IPS-20b (cell line): ENCODE data around the gene COL4A1.
A peak's percentile ranks its signal among the peaks of the same experiment; 100 is the strongest.

ENCODE experiments used
- H3K27ac ChIP-seq: one replicate; pipeline ENCODE4 v1.5.1; 2013; ENCODE audit warnings: low read length
- H3K27me3 ChIP-seq: 2 replicates; pipeline ENCODE4 v1.6.1; 2013; ENCODE audit warnings: mild to moderate bottlenecking, low read length, inconsistent platforms; ENCODE audit not compliant: insufficient read depth
- H3K36me3 ChIP-seq: 2 replicates; pipeline ENCODE4 v1.6.1; 2013; ENCODE audit warnings: low read depth, mild to moderate bottlenecking, inconsistent platforms, low read length, moderate library complexity; ENCODE audit not compliant: insufficient read depth
- H3K4me1 ChIP-seq: 2 replicates; pipeline ENCODE4 v1.6.1; 2013; ENCODE audit warnings: mild to moderate bottlenecking, control low read depth, inconsistent platforms, low read length, moderate library complexity; ENCODE audit not compliant: insufficient read depth
- H3K4me3 ChIP-seq: 2 replicates; pipeline ENCODE4 v1.5.1; 2013; ENCODE audit warnings: mild to moderate bottlenecking, low read length, inconsistent platforms
- H3K9ac ChIP-seq: 2 replicates; pipeline ENCODE4 v1.6.1; 2013; ENCODE audit warnings: low read depth, mild to moderate bottlenecking, inconsistent platforms, low read length, moderate library complexity
- H3K9me3 ChIP-seq: 2 replicates; pipeline ENCODE4 v1.6.1; 2013; ENCODE audit warnings: mild to moderate bottlenecking, low read depth, low read length, inconsistent platforms; ENCODE audit not compliant: insufficient read depth

Gene COL4A1

DNA sequence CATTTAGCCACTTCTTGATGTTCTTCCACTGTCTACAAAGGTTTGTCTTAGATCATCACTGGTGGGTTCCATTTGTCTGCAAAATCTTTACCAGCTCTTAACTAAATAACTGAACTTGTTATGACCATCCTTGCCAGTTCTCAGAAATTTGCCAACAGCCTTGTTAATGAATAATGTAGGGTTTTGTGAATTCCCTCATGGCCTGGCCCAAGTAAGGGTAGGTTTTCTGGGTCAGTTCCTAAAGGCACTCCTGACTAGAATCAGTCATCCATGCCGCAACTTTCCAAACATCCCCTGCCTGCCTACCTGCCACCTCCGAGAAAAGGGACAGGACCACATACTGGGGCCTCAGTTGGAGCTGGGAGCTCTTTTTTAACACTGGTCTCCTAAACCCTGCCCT lies 4.0 kb downstream of the COL4A1 start:
- Histone ChIP-seq H3K4me1 (peaks cover 9% of the 10 kb centered on the region; the same call in 1 of the 2 replicates), H3K9ac (no peak overlapping the region), H3K27me3 (peaks cover 27% of the 10 kb centered on the region), H3K4me3 (no peak overlapping the region), H3K27ac (no peak overlapping the region), H3K36me3 (no peaks in the 10 kb centered on the region), H3K9me3 (no peaks in the 10 kb centered on the region)

DNA sequence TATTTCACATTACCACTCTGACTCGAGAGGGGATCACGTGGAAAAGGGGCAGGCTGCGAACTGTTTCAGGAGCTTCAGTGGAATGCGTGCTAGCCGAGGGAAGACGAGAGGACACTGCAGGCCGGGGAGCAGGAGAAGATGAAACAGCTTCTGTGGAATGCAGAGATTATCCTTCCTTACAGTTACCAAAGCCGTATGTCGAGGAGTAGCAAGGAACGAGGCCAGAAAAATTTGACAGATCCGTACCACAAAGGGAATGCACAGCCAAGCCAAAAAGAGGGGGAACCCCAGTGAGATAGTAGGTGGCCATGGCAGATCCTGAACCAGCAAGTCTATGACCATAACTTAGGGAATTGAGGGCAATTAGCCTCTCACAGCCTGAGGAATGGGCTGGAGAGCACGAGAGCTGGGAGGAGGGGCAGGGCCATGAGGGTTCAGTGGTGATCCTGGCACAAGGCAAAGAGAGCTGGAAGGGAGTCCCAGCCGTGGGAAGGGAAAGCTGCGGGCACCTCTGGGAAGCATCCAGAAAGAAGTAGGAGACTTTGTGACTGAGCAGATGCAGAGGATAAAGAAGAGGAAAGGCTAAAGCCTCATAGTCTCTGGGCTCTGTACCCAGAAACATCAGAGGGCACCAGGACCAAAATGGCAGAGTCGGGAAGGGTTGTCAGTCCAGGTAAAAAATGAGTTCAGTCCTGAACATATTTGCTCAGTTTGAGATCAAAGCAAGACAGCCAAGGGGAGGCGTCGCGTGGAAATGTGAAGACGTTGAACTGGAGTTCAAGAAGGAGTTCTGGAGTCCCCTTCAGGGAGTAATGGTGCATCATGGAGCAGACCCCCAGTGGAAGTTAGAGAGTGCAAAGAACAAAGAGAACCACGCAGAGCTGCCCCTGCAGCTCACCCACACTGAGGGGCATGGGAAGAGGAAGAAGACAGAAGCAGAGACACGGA lies 5.1 kb downstream of the COL4A1 start:
- H3K27ac ChIP-seq: no peak overlapping the region
- no peak overlapping the region for H3K9ac ChIP-seq
- H3K4me3 ChIP-seq: no peak overlapping the region
- peaks cover 20% of the 10 kb centered on the region for H3K27me3 ChIP-seq
- no peaks in the 10 kb centered on the region for H3K9me3 ChIP-seq
- H3K36me3 ChIP-seq: no peaks in the 10 kb centered on the region
- H3K4me1 ChIP-seq: peaks cover 9% of the 10 kb centered on the region; the same call in 1 of the 2 replicates

GRCh38 chr13:110301083-110301482 lies 5.9 kb downstream of the COL4A1 start:
- Histone ChIP-seq H3K36me3 (no peaks in the 10 kb centered on the region), H3K27me3 (peaks cover 17% of the 10 kb centered on the region), H3K9ac (no peak overlapping the region), H3K9me3 (no peaks in the 10 kb centered on the region), H3K27ac (no peak overlapping the region), H3K4me1 (peaks cover 9% of the 10 kb centered on the region; the same call in 1 of the 2 replicates), H3K4me3 (no peak overlapping the region)

DNA sequence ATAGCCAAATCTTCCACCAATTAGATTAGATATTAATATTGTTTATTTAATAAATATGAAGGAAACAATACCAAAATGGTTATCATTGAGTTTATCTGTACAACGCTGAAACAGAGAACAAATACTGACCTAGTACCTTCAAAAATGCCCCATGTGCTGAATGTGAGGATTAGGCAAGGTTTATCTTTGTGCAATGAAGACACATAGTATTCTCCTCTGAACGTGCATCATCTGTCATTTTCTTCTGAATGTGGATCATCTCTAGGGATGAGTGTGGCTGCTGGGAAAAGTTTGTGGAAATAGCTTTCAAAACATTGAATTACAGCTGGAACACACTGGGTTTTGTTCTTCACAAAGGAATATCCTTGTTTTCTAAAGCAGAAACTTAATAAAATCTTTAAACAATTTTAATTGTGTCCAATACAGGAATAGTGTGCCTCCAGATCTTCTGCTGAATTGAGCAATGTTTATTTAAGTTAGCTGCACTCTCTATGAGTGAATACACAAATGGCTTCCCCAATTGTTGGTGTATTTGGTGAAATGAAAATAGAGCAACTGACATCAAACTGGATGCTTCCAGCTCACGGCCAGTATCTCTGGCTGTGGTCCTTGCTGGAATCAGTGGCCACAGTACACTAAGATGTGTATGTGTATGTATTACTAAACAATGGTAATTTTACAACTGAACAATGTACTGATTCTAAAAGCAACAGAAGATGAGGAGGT lies 6.7 kb downstream of the COL4A1 start:
- H3K4me3 ChIP-seq: no peak overlapping the region
- H3K9ac ChIP-seq: no peak overlapping the region
- H3K9me3 ChIP-seq: no peaks in the 10 kb centered on the region
- H3K4me1 ChIP-seq: peaks cover 9% of the 10 kb centered on the region; the same call in 1 of the 2 replicates
- H3K36me3 ChIP-seq: no peaks in the 10 kb centered on the region
- no peak overlapping the region for H3K27ac ChIP-seq
- H3K27me3 ChIP-seq: peaks cover 9% of the 10 kb centered on the region; the same call in 1 of the 2 replicates

- H3K27me3 ChIP-seq: no peaks in the 10 kb centered on the region; the same call in 1 of the 2 replicates
- no peaks in the 10 kb centered on the region for H3K9me3 ChIP-seq
- no peaks in the 10 kb centered on the region for H3K36me3 ChIP-seq
- H3K4me1 ChIP-seq: peaks cover 9% of the 10 kb centered on the region; the same call in 1 of the 2 replicates
- no peak overlapping the region for H3K4me3 ChIP-seq
- H3K9ac ChIP-seq: no peak overlapping the region
- H3K27ac ChIP-seq: no peak overlapping the region
Measured at GRCh38 chr13:110299283-110299840, 7.6 kb downstream of the COL4A1 start.

DNA sequence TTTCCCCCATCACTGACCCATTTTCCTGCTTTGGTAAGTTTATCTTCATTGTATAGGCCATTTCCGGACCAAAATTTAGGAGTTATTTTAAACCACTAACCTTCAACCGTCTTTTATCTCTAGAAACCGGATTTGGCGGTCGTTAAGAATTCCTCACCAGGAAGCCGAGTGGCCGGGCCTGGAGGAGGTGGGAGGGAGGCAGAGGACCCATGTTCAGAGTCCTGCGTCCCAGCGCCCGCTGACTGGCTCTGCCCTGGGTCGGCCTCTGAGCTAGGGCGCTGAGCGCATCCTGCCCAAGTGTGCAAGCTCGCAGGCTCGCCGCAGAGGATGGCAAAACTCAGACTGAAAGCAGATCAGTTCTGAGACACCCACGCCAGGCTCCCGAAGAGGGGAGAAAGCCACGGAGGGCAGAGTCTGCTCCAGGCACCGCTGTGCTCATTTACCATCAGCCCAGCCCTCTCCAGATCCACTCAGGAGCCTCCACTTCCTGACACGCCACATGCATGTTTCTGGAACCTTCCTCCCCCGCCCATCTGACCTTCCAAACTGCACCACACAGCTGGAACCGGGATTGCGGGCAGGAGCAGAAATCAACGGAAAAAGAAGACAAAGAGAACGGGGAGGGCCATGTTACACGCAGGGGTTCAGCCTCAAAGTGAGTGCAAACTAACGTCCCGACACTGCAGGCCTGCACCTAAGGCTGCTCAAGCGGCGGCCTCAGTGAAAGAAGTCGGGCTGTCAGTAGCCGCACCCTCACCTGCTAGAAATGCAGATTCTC lies 8.3 kb downstream of the COL4A1 start:
- Histone ChIP-seq H3K4me1 (peaks cover 9% of the 10 kb centered on the region; the same call in 1 of the 2 replicates), H3K4me3 (peak overlapping the region; percentile 21; the same call in 1 of the 2 replicates), H3K27me3 (no peaks in the 10 kb centered on the region), H3K9ac (peak overlapping the region; percentile 50; the same call in 1 of the 2 replicates), H3K36me3 (no peaks in the 10 kb centered on the region), H3K27ac (no peak overlapping the region), H3K9me3 (no peaks in the 10 kb centered on the region)

GRCh38 chr13:110297766-110298504 lies 9.0 kb downstream of the COL4A1 start:
- no peaks in the 10 kb centered on the region for H3K36me3 ChIP-seq
- H3K9ac ChIP-seq: peak overlapping the region; percentile 50; the same call in 1 of the 2 replicates
- no peaks in the 10 kb centered on the region for H3K9me3 ChIP-seq
- H3K4me3 ChIP-seq: no peak overlapping the region
- H3K4me1 ChIP-seq: peaks cover 9% of the 10 kb centered on the region; the same call in 1 of the 2 replicates
- H3K27me3 ChIP-seq: no peaks in the 10 kb centered on the region
- no peak overlapping the region for H3K27ac ChIP-seq

DNA sequence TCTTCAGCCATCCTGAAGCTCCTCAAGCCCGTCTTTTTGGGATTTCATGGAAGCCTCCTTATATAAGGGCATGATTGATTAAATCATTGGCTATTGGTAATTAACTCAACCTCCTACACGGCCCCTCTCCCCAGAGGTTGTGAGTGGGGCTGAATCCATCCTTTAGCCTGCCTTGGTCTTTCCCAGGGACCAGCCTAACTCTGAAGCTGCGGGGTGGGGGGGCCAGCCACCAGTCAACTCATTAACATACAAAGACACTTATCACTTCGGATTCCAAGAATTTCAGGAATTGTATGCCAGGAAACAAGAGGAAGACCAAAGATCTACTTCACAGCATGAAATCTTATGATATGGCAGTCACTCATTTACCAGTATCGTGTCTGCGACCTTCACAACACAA lies 9.9 kb downstream of the COL4A1 start:
- no peak overlapping the region for H3K4me3 ChIP-seq
- no peaks in the 10 kb centered on the region for H3K36me3 ChIP-seq
- no peak overlapping the region for H3K27ac ChIP-seq
- H3K4me1 ChIP-seq: peaks cover 9% of the 10 kb centered on the region; the same call in 1 of the 2 replicates
- no peak overlapping the region for H3K9ac ChIP-seq
- no peaks in the 10 kb centered on the region for H3K9me3 ChIP-seq
- no peaks in the 10 kb centered on the region for H3K27me3 ChIP-seq

GRCh38 chr13:110294622-110295021 lies 12.3 kb downstream of the COL4A1 start:
- no peak overlapping the region for H3K4me3 ChIP-seq
- H3K27me3 ChIP-seq: no peaks in the 10 kb centered on the region
- H3K9me3 ChIP-seq: no peaks in the 10 kb centered on the region
- no peak overlapping the region for H3K9ac ChIP-seq
- H3K4me1 ChIP-seq: peaks cover 9% of the 10 kb centered on the region; the same call in 1 of the 2 replicates
- no peaks in the 10 kb centered on the region for H3K36me3 ChIP-seq
- no peak overlapping the region for H3K27ac ChIP-seq

DNA sequence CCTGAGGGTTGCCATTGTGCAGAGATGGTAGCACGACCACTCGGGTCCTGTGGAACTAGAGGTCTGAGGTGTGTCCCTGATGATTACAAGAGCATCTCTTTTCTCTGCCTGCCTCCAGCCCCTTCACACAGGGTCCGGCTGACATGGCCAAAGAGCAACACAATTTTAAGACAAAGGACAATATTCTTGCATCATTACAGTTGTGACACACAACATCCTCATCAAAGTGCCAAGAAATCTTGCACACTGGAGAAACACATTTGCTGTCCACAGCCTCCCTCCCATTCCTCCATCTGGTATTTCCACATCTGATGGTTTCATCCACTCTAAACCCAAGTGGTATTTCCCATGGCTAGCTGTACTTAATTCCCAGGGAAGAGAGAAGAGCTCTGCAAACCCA lies 12.8 kb downstream of the COL4A1 start:
- Histone ChIP-seq H3K27me3 (no peaks in the 10 kb centered on the region), H3K4me3 (no peak overlapping the region), H3K36me3 (no peaks in the 10 kb centered on the region), H3K4me1 (peaks cover 8% of the 10 kb centered on the region; the same call in 1 of the 2 replicates), H3K9ac (no peak overlapping the region), H3K9me3 (no peaks in the 10 kb centered on the region), H3K27ac (no peak overlapping the region)
